CD4-positive, alpha-beta T cell treated with Interferon gamma for 1 hour (primary cell): ENCODE results near the gene FSTL5.

ENCODE experiments used
- DNase-seq: peaks from one replicate; pipeline ENCODE4 v3.0.0-alpha.2; 2020

Gene FSTL5

GRCh38 chr4:161428180-161428965 is 735.4 kb downstream of the FSTL5 start:
- no peak for DNase-seq

- no peak for DNase-seq
Observed at GRCh38 chr4:161419822-161420221, 744.0 kb downstream of the FSTL5 start.

- no peak for DNase-seq
Observed at GRCh38 chr4:161411901-161412300, 751.9 kb downstream of the FSTL5 start.

DNA sequence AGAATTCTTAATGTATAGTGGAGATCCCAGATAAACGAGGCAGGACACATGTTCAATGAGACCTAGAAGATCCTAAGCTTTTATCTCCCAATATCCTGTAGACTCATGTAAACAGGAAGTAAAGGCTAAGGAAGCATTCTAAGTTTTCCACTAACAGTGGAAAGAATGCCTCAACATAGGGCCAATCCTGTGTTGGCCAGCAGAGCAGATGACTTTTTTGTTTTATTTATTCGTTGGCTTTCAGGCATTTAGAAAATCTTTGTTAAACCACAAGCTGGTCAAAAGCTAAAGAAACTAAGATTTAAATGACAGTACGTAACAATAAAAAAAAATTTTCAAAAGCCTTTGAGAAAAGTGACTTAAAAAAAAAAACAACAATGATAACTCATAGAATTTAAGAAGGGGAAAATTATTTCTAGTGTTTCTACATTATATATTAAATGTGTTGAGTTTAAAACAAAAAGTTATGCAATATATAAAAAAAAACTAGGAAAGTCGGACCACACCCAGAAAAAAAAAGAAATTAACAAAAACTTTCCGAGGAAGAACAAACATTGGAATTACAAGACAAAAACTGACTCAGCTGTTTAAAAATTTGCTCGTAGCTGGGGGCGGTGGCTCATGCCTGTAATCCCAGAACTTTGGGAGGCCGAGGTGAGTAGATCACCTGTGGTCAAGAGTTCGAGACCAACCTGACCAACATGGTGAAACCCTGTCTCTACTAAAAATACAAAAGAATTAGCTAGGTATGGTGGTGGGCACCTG is 759.3 kb downstream of the FSTL5 start:
- DNase-seq, result no peak

DNA sequence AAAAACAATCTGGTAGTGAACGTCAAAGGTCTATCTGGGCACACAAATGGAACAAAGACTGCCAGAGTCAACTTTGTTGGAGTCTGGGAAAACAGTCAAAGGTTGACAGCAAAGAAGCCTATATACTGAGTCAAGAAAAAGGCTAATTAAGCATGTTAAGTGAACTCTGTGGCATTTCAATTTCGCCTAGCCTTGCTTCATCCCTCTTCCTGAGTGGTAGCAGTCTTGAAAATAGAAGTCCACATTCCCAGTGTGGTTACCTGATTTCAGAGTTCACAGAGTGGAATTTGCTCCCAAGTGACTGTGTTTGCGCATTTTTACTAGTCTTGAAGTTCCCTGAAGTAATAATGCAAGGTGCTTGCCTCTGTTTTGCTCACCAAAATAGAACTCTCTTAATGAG is 760.0 kb downstream of the FSTL5 start:
- DNase-seq, result no peak

- no peak for DNase-seq
Observed at GRCh38 chr4:161393602-161394001, 770.2 kb downstream of the FSTL5 start.

DNA sequence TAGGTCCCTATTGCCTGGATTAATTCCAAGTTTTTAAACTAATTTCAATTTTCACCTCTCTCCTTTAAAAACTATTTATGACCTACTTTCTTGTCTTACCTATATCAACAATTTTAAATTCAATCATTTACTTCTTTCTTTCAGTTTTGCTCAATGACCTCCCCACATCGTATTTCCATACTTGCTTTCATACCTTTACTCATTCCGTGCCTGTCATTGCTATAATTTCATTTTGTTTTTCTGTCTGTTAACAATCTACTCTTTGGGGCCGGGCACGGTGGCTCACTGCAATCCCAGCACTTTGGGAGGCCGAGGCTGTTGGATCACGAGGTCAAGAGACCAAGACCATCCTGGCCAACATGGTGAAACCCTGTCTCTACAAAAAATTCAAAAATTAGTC is 781.1 kb downstream of the FSTL5 start:
- DNase-seq, result no peak

DNA sequence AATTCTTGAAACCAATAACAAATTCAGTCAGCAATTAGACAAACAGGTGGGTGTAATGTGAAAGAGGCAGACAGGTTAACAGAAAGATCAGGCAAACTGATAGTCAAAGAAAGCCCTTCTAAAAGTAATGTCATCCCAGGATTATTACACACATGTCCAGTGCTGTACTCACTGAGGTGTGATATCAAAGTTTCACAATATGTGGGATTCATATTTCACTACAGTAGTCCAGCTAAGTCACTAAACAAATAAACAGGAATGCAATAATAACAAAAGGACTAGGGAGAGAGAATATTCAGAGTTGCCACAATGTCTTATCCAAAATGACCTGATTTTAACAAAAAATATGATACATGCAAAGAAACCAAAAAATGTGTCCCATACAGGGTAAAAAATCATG is 787.5 kb downstream of the FSTL5 start:
- no peak for DNase-seq

- DNase-seq, result no peak
Observed at GRCh38 chr4:161364681-161365080, 799.1 kb downstream of the FSTL5 start.

DNA sequence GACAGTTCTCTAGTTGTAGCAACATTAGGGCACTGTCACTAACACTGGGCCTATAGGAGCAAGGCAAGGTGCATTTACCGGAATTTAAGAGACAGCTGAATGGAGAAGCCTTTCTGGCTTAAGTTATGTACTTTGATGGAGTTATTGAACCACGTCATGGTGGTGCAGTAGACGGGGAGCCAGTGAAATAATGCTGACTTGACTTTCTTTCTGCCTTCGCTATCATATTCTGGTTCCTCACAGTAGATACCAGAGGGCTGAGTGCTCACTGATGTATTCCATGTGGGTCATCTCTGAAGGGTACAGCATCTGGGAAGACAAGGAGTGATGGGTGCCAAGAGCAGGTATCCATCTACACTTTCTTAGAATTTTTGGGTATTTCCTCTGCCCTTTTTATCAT is 802.8 kb downstream of the FSTL5 start:
- DNase-seq, result no peak

DNA sequence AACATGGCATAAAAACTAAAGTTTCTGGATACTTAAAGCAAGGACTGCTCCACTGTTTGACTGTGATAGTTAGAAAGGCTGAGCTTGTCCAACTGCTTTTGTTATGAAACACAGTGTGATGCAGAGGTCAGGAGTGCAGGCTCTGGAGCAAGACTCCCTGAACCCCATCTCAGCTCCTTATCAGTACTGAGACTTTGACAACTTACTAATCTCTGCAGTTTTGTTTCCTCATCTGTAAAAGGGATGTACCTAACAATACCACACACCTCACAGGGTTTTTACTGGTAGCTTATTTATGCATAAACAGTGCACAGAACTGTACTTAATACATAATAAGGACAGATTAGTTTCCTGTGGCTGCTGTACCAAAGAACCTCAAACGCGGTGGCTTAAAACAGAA is 804.3 kb downstream of the FSTL5 start:
- DNase-seq, result no peak

GRCh38 chr4:161356351-161356750 is 807.4 kb downstream of the FSTL5 start:
- DNase-seq, result no peak

GRCh38 chr4:161350946-161351345 is 812.9 kb downstream of the FSTL5 start:
- DNase-seq, result no peak

GRCh38 chr4:161345741-161346140 is 818.1 kb downstream of the FSTL5 start:
- DNase-seq, result no peak

DNA sequence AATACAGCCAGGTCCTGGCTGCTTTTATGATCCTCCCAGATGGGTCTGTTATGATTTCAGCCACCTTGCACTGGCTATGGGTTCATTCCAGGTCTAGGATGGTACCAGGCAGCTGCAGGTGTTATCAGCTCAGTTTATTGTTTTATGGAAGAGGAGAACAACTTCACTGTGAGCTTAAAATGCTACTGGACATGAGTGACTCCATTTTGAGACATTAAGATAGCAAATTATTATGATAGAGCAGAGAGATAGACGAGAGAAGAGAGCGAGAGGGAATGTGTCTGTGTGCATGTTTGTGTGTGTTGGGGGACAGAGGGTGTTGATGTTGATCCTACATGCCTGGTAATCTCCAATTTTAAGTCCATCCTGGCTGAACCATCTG is 820.2 kb downstream of the FSTL5 start:
- no peak for DNase-seq

- DNase-seq, result no peak
Observed at GRCh38 chr4:161342881-161343568, 820.8 kb downstream of the FSTL5 start.

GRCh38 chr4:161336621-161337020 is 827.2 kb downstream of the FSTL5 start:
- DNase-seq, result no peak

DNA sequence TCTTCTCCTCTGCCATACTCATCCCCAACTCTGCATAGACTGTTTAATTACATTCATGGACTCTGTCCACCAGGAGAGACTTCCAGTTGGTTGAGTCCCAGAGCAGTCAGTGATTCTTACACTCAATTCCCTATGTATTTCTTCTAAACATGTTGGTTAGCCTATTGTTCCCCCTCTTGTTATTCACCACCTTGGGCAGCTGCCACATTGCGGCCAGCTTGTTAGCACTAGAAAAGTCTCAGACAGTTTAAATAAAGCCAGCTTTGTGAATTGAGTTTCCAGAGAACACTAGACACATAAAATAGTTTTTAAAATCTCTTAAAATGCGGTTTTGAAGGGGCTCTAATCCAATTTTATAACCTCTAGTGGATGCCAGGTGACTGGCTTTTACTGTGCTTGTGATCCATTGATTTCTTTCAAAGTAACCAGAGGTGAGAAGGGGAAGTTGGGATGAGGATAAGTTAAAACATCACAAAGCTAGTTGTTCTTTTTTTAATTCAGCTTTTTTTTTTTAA is 827.7 kb downstream of the FSTL5 start:
- no peak for DNase-seq
